HG03354 (cell line): ENCODE measurements around the gene RTN4IP1.
"Not testable (repeated sequence)": the region's sequence is repeated elsewhere in the genome, so short reads cannot be mapped to it uniquely, and the experiment has no call there.

ENCODE experiments used
- ATAC-seq: cut with Tn5 transposase; IDR thresholded peaks from one replicate; pipeline ENCODE4 v1.9.1; 2021; ENCODE audit warnings: mild to moderate bottlenecking; ENCODE audit not compliant: unreplicated experiment, poor library complexity, severe bottlenecking

The RTN4IP1 gene

DNA sequence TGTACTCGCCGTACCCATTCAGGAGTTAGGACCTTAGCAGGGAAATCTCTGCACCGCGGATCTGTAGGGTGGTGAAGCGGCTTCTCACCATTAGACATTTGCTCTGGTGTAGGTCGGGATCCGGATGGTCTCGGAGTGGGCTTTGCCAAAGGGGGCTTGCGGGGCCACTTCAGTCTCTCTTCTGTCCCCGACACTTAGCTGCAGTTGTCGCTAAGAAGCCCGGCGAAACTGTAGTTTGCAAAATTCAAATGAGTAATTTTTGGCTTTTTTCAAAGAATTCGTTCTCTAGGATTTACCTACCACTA lies 513 bp upstream of the RTN4IP1 start:
- ATAC-seq: no peak

DNA sequence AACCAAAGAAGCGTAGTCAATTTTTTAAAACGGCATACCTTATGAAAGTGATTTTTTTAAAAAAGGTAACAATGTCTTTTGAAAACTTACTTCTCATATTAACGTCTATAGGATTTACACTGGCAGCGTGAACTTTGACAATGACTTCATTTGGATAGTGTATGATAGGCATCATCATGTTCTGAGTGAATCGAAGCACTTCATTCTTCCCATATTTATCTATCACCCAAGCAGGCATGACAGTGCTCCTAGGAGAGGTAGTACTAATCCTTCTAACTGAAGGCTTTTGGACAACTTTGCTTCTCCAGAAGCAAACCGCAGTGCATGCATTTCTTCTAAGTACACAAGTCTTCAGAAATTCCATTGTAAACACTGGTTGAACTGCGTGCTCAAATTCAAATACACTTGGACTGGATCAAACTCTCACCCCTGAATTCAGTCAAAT lies 618 bp downstream of the RTN4IP1 start:
- peak; percentile 0 for ATAC-seq

- not testable (repeated sequence) for ATAC-seq
Measured at GRCh38 chr6:106627760-106628159, 1.5 kb downstream of the RTN4IP1 start.

GRCh38 chr6:106626485-106626884 lies 2.8 kb downstream of the RTN4IP1 start:
- ATAC-seq: peak; percentile 43

DNA sequence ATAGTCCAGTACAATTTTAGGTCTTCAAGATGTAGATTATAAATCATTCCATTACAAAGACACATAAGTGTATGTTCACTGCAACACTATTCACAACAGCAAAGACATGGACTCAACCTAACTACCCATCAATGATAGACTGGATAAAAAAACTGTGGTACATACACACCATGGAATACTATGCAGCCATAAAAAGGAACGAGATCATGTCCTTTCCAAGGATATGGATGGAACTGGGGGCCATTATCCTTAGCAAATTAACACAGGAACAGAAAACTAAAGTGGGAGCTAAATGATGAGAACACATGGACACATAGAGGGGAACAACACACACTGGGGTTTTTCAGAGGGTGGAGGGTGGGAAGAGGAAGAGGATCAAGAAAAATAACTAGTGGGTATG lies 6.3 kb downstream of the RTN4IP1 start:
- ATAC-seq: no peak

DNA sequence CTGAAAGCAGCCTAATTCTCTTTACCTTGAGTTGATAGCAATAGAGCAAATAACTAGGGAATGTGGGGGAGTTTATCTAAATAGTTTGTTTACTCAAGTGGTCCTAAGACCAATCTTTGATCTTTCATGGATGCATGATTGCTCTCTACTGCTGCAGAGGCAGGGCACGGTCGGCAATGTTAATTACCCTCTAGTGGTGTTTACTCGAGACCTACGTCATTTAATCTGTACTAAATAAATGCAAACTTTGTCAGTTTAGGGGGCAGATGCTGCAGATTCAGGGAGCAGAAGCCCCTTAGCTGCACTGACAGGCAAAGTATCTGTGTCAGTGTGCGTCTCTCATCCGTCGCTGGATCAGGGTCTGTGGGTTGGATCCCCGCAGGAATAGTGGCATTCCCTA lies 6.9 kb downstream of the RTN4IP1 start:
- no peak for ATAC-seq

DNA sequence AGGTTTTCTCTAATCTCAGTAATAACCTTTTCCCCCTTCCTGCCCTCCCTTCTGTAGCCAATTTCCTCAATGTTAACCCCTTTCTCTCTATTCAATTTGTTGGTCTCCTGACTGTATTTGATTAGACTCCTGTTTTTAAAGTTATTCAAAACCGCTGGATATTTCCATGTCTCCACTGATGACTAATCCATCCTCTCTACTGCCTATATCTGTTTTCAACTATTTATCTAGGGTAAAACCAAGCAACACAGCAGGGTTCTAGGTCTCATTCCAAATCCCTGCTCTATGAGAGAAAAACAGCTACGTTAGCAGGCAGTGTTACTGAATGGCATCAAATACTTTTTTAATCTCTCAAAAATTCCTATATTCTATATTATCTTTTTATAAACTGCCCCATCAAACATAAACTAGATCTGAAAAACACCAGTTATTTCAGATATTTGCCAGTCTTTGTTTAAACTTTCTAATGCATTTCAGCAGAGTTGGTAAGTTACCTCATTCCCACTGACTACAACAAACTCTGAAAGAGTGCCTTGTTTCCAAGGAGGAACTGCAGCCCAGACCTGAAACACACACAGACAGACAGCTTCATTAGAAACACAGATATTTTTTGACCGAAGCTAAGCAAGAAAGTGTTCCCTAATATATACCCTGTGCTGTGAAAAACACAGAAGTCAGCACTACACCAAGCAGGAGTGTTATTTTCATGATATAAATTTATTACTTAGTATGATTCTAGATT lies 8.2 kb downstream of the RTN4IP1 start:
- ATAC-seq: no peak

DNA sequence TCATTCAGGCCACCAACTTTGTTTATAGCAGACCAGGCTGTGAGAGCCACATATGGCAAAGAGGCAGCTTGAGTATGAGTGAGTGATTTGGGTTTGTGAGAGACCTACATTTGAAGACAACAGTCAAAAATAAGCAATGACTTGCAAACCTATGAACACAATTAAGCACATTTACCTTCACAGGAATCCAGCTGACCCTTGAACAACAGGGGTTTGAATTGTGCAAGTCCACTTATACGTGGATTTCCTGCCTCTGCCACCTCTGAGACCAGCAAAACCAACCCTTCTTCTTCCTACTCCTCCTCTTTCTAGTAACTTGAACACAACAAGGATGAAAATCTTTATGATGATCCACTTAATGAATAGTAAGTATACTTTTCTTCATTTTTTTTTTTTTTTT lies 10.1 kb downstream of the RTN4IP1 start:
- no peak for ATAC-seq

DNA sequence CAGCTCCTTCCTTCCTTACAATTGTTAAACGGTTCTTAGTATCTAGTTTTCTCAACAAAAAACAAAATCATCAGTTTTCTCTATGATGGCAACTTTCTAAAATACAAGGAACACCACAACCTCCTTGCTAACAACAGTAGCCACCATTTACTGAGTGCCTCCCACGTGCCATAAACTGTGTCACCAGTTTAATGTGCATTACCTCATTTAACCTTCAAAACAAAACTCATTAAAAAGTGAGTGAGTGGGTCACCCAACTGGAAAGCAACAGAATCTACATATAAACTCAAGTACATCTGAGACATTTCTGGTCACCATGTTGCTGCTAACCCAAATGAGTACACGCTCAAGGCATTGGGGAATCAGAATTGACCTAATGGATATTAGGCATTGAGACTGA lies 11.0 kb downstream of the RTN4IP1 start:
- ATAC-seq: no peak

- ATAC-seq: no peak
Measured at GRCh38 chr6:106617857-106618256, 11.4 kb downstream of the RTN4IP1 start.

DNA sequence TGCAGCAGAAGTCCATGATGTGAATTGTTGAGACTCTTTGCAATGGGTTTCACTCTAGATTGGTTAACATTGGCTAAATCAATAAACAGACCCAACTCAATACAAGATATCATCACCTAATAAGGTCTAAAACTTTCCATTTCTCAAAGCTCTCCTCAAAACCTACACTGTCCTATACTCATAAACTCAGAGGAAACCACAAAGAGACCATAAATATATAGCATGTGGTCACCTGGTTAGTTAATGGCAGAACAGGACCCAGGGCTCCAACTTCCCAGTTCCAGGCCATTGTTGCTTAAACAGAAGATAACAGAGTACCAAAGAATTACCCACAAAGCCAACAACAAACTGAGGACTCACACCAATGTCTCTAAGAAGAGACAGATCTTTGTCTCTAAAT lies 12.0 kb downstream of the RTN4IP1 start:
- peak; percentile 62 for ATAC-seq

DNA sequence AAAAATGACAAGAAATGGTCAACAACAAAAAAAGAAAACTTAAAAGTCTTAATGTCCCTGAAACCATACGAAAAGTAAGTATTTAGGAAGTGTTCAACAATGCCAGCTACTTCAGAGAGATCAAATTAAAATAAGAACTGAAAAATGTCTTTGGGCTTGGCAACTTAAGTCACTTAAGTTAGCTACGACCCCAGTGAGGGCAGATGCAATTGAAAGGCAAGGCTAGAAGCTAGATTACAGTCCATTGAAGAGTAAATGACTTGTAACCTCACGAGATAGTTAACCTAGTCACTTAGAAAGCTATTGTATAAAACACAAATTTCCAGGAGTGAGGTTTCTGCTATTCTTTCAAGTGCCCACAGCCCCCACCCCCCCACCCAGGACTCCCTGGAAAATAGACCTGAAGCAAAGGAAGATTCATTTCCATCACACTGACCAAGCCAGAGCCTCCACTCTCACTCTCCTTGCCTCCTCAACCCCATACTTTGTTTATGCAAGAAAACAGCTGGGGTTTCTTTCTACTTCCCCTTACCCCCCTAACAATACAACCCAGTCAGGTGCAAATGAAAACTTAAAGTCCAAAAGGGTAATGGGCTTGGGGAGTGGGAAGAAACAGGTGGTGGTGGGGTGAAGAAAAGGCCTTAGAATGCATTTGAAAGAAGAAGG lies 14.6 kb downstream of the RTN4IP1 start:
- ATAC-seq: peak; percentile 47

DNA sequence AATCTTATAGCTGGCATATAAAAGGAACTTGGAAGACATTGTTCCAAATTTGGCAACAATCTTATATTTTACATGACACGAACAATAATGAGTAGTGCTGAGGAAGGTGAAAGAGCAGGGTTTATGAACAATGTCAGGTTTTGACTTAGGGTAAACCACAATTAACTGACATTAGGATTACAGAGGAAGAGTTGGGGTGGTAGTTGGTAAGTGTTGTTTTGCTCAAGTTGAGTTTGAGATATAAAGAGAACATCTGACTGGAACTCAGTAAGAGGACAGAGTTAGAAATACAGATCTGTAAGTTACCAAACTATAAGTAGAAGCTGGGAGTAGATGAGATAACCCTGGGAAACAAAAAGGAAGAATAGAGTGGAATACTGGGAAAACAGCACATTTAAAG lies 15.1 kb downstream of the RTN4IP1 start:
- ATAC-seq: no peak

DNA sequence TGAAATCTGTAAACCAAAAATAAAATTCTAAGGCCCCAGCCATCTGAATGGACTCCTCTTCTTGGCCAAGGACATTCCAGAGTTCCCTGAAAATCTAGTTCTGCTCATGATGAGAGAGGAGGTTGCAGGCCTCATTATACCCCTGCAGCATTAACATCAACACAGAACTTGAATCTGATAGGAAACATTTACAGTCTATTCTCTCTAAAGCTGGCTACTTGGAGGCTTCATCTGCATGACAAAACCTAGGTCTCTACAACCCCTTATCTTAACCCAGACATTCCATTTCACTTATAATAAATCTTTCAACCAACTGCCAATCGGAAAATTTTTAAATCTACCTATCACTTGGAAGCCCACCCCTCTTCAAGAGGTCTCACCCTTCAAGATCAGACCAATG lies 15.7 kb downstream of the RTN4IP1 start:
- ATAC-seq: no peak

GRCh38 chr6:106612671-106613416 lies 16.5 kb downstream of the RTN4IP1 start:
- no peak for ATAC-seq

DNA sequence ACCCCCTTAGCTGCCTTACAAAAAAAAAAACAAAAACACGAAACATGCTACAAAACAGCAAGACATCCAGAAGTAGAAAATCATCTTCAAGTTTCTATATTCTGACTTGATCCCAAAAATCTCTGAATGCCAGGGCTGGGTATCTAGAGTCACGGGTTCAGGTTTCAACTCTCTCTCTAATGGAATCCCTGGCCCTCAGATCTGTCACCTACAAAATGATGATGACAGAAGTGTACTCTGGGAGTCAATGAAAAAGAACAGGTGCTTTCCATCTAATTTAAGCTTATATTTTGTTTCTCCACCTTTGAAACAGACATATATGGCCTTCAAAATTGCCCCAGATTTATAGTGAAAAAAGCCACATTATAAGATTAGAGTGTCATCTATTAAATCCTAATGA lies 18.3 kb downstream of the RTN4IP1 start:
- ATAC-seq: no peak

- ATAC-seq: no peak
Measured at GRCh38 chr6:106609699-106610098, 19.6 kb downstream of the RTN4IP1 start.

DNA sequence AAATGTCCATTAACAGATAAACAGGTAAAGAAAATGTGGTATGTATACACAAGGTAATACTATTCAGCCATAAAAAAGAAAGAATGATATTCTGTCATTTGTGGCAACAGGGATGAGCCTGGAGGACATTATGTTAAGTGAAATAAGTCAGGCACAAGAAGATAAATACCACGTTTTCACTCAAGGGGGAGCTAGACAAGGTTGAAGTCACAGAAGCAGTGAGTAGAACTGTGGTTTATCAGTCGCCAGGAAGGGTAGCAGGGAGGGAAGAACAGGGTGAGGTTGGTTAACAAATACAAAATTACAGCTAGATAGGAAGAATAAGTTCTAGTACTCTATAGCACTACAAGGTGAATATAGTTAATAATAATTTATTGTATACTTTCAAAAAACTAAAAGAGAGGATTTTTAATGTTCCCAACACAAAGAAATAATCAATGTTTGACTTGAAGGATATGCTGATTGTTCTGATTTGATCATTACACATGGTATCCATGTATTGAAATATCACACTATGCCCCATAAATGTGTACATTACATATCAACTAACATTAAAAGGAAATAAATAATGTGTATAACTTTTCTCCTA lies 21.1 kb downstream of the RTN4IP1 start:
- ATAC-seq: peak; percentile 81

GRCh38 chr6:106600329-106600728 lies 29.0 kb downstream of the RTN4IP1 start:
- no peak for ATAC-seq

GRCh38 chr6:106599440-106599839 lies 29.9 kb downstream of the RTN4IP1 start:
- ATAC-seq: no peak
